Calu3 (cell line): ENCODE results near the gene NKX2-1. TPM values are rescaled to one million over a fixed set of nuclear protein-coding genes. Genes with fewer than 3 reads are reported as not detected.

Source experiments
- BruUV-seq: library from RNA; stranded (reverse); fragments of 400-500 nt; replicated peaks from 2 replicates; lab custom pipeline; 2021; lab: Mats Ljungman, UMichigan
- CTCF ChIA-PET: fragments of 300-600 bp; sonication (Branson Sonifier 250); formaldehyde crosslinking; loops from one replicate; lab custom pipeline; 2022; ENCODE audit warnings: antibody characterized with exemption; lab: Charles Lee
- DNase-seq: peaks from one replicate; pipeline ENCODE4 v3.0.0; 2022
- H3K27ac Mint-ChIP-seq: one replicate; pipeline ENCODE4 v1.8.0; 2022; ENCODE audit warnings: mixed read lengths; ENCODE audit not compliant: unreplicated experiment
- H3K27me3 Mint-ChIP-seq: one replicate; pipeline ENCODE4 v1.8.0; 2022; ENCODE audit warnings: mixed read lengths; ENCODE audit not compliant: unreplicated experiment
- H3K36me3 Mint-ChIP-seq: one replicate; pipeline ENCODE4 v1.8.0; 2022; ENCODE audit warnings: mild to moderate bottlenecking, moderate library complexity, mixed read lengths; ENCODE audit not compliant: insufficient read depth, unreplicated experiment
- H3K4me1 Mint-ChIP-seq: one replicate; pipeline ENCODE4 v1.8.0; 2022; ENCODE audit warnings: mild to moderate bottlenecking, low read depth, mixed read lengths; ENCODE audit not compliant: unreplicated experiment
- H3K4me3 Mint-ChIP-seq: one replicate; pipeline ENCODE4 v1.8.0; 2022; ENCODE audit warnings: mild to moderate bottlenecking, low read depth, moderate library complexity, mixed read lengths; ENCODE audit not compliant: unreplicated experiment
- H3K9me3 Mint-ChIP-seq: one replicate; pipeline ENCODE4 v1.8.0; 2022; ENCODE audit warnings: low read depth, mixed read lengths; ENCODE audit not compliant: unreplicated experiment
- CTCF ChIP-seq: fragments of 200-600 bp; IDR thresholded peaks from one replicate; pipeline ENCODE4 v1.8.0; 2022; ENCODE audit warnings: antibody characterized with exemption; ENCODE audit not compliant: unreplicated experiment
- intact Hi-C: fragments of 100-400 bp; cut with micrococcal nuclease; formaldehyde crosslinking; loops from one replicate; pipeline ENCODE4 v1.10.0; 2022; ENCODE audit not compliant: unreplicated experiment
- total RNA-seq: library from RNA; stranded (reverse); gene quantifications from 2 replicates; pipeline ENCODE4 v1.2.3, GENCODE V29; 2022

Gene NKX2-1
- total RNA-seq, 1 experiment from 2014 or later, result not detected

- H3K4me3 Mint-ChIP-seq, result no peak overlapping the region
- no TSS peak for BruUV-seq
- CTCF ChIA-PET, result no interaction called here
- H3K9me3 Mint-ChIP-seq, result no peaks in the 10 kb centered on the region
- H3K27ac Mint-ChIP-seq, result no peak overlapping the region
- H3K36me3 Mint-ChIP-seq, result no peaks in the 10 kb centered on the region
- H3K4me1 Mint-ChIP-seq, result no peaks in the 10 kb centered on the region
- H3K27me3 Mint-ChIP-seq, result peaks cover 94% of the 10 kb centered on the region
- TF ChIP-seq CTCF, result no peak
- intact Hi-C loops, result no loop called here
- no peak for DNase-seq
Measured at GRCh38 chr14:36505892-36506731, 13.9 kb downstream of the NKX2-1 start.

- Mint-ChIP-seq H3K27me3 (peaks cover 93% of the 10 kb centered on the region), H3K27ac (no peak overlapping the region), H3K4me1 (no peaks in the 10 kb centered on the region), H3K36me3 (no peaks in the 10 kb centered on the region), H3K9me3 (no peaks in the 10 kb centered on the region), H3K4me3 (no peak overlapping the region)
- intact Hi-C loops, result no loop called here
- TF ChIP-seq CTCF, result no peak
- no TSS peak for BruUV-seq
- CTCF ChIA-PET, result no interaction called here
- no peak for DNase-seq
Measured at GRCh38 chr14:36505181-36505815, 14.7 kb downstream of the NKX2-1 start.

GRCh38 chr14:36504771-36505175, 15.3 kb downstream of the NKX2-1 start:
- Mint-ChIP-seq H3K27ac (no peak overlapping the region), H3K27me3 (peaks cover 93% of the 10 kb centered on the region), H3K4me1 (no peaks in the 10 kb centered on the region), H3K9me3 (no peaks in the 10 kb centered on the region), H3K4me3 (no peak overlapping the region), H3K36me3 (no peaks in the 10 kb centered on the region)
- BruUV-seq, result no TSS peak
- intact Hi-C loops, result no loop called here
- no peak for TF ChIP-seq CTCF
- CTCF ChIA-PET, result no interaction called here
- DNase-seq, result no peak

DNA sequence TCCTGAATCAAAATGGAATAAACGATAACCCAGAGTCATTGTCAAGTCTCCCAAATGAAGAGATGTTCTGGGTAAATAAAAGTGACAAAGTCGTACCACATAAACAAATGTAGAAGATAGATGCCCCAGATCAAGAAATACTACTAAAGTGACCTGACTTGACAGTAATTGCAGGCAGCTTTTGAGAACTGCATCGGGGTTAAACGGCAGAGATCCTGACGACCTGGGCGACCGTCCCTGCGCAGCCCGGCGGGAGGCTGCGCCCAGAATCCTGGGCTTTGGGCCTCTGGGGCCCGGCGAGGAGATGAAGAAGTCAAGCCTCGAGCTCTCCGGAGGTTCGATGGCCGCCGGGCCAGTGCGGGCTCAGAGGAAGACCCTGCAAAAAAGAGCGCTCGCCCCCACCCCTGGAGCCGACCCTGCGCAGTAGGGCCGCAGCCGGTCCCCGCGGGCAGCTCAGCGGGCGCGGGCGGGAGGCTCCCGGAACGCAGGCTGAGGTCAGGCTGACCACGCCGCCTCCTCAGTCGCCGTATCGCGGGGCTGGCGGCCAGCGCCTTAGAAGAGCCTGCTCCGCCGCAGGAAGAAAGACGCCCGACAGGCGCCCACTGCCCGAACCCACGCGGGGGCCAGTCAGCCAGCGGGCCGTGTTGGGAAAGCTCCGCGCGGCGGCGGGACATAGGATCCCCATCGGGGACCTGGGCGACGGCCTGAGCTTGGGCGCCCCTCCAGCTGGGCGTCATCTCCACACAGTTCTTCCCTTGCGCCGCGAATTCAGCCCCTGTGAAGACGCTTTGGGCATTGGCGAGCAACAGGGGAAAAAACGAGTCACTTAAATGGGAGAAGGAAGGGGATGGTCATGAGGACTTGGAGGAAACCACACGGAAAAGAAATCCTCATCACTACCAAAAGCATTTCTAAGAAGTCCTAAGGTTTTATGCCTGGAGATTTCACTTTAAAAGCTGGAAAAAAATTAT, 16.0 kb downstream of the NKX2-1 start:
- no TSS peak for BruUV-seq
- TF ChIP-seq CTCF, result no peak
- no peaks in the 10 kb centered on the region for H3K4me1 Mint-ChIP-seq
- H3K27me3 Mint-ChIP-seq, result peaks cover 93% of the 10 kb centered on the region
- H3K36me3 Mint-ChIP-seq, result no peaks in the 10 kb centered on the region
- H3K4me3 Mint-ChIP-seq, result no peak overlapping the region
- CTCF ChIA-PET, result interaction anchor here (0.6 kb wide), 1 partner anchor 695 kb away, joined by 7 read pairs; no protein-coding TSS in a partner anchor
- H3K9me3 Mint-ChIP-seq, result no peaks in the 10 kb centered on the region
- intact Hi-C loops, result no loop called here
- no peak for DNase-seq
- H3K27ac Mint-ChIP-seq, result no peak overlapping the region
